Lung microvascular endothelial cell (primary cell): Measurements from ENCODE around the gene RNASEH2B. TPM values are rescaled to one million over a fixed set of nuclear protein-coding genes. Genes with fewer than 3 reads are reported as not detected.
A peak's percentile ranks its signal among the peaks of the same experiment; 100 is the strongest.

Source experiments
- DNase-seq, 2 donors: peaks; one replicate each; pipeline versions ENCODE4 v3.0.0 to v3.0.0-alpha.2; 2010; ENCODE audit warnings: low read depth in 2 of 2
- total RNA-seq: library from RNA; depleted of rRNA; stranded (reverse); fragments of >200 nt; gene quantifications from 2 replicates; pipeline ENCODE4 v1.2.1, GENCODE V29; 2014

RNASEH2B gene, protein sequence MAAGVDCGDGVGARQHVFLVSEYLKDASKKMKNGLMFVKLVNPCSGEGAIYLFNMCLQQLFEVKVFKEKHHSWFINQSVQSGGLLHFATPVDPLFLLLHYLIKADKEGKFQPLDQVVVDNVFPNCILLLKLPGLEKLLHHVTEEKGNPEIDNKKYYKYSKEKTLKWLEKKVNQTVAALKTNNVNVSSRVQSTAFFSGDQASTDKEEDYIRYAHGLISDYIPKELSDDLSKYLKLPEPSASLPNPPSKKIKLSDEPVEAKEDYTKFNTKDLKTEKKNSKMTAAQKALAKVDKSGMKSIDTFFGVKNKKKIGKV
- 15.7 and 19.2 TPM in 2 replicates for total RNA-seq

- DNase-seq = peak; percentile 55 to 56
Observed at GRCh38 chr13:50909605-50910484, at the start of gene RNASEH2B. TSS of gene RNASEH2B (plus strand) at chr13:50909791. CDS start at chr13:50910077, 286 bp downstream.

DNA sequence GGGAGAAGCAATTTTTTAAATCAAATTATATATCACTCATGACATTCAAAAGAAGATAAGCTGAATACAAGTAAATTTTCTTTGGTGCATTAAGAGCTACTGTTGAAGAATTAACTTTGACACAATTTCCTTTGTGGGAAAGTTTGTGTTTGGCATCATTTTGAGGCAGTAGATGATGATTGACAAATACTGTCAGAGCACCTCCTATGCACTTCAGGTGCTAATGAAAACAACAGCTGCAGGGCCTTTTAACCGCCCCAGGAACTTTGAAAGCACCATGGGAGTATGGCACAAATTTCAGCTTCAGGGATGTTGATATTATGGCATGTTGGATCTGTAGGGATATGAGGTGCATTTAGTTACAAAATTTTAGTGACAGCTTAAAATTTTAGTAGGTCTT is 45.1 kb upstream of the RNASEH2B start:
- no peak for DNase-seq

- no peak for DNase-seq
Observed at GRCh38 chr13:50866817-50867636, 42.6 kb upstream of the RNASEH2B start.

- no peak for DNase-seq
Observed at GRCh38 chr13:50867637-50867945, 42.0 kb upstream of the RNASEH2B start.

- no peak for DNase-seq
Observed at GRCh38 chr13:50871405-50871804, 38.2 kb upstream of the RNASEH2B start.

- no peak for DNase-seq
Observed at GRCh38 chr13:50873467-50873866, 36.1 kb upstream of the RNASEH2B start.

- no peak for DNase-seq
Observed at GRCh38 chr13:50873991-50874390, 35.6 kb upstream of the RNASEH2B start.

DNA sequence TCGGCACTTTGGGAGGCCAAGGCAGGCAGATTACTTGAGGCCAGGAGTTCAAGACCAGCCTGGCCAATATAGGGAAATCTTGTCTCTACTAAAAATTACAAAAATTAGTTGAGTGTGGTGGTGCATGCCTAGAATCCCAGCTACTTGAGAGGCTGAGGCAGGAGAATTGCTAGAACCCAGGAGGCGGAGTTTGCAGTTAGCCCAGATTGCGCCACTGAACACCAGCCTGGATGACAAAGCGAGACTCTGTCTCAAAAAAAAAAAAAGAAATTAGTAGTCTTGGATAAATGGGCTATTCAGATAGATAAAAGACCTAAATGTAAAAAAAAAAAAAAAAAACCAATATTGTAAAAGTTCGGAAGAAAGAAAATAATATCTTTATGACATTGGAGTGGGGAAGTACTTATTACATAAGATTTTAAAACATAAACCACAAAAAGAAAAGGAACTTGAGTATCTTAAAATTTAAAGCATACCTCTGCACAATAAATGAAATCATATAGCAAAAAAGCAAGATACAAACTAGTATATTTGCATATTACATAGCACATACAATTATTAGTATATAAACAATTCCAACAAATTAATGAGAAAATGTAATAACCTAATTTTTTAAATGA is 26.7 kb upstream of the RNASEH2B start:
- no peak for DNase-seq

DNA sequence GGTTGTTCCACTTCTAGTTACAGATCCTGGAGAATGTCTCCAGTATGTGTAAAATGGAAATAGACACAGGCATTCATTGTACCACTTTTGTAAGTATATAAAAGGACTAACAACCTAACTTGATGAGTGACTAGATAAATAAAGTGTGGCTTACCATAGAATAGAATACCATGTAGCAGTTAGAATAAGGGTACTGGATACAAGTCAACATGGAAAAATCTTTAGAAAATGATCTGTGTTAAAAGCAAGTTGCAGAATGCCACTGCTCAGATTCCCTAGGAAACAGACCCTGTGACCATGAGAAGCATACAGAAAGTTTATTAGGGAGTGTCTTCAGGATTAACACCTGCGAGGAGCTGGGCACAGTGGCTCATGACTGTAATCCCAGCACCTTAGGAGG is 25.9 kb upstream of the RNASEH2B start:
- no peak for DNase-seq

DNA sequence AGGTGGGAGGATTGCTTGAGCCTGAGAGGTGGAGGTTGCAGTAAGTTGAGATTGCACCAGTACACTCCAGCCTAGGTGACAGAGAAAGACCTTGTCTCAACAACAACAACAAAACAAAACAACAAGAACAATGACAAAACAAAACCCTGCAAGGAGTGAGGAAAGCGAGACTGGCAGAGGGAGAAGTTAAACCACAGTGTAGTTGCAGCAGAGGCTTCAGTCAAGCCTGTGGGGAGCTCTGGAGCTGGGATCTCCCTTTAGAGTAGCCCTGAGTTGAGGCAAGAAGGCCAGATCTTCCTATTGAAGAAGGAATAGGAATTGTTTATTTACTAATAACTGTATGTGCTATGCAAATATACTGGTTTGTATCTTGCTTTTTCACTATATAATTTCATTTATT is 25.3 kb upstream of the RNASEH2B start:
- DNase-seq = no peak

GRCh38 chr13:50887151-50887550 is 22.4 kb upstream of the RNASEH2B start:
- no peak for DNase-seq

DNA sequence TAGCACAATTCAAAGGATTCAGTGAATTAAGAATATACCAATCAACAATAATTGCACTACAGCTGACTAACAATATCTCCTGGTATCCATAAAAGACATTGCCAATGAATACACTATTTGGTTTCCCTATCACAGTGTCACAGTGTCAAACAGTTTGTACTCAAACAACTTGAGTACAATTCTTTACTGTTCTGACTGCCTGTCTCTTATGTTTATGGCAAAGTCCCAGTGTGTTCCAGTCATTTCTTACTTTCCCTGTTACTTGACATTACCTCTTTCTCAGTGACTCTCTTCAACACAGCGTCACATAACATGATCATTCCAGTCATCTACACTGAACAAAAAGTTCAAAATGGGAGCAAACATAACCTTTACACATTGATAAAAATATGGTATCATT is 21.2 kb upstream of the RNASEH2B start:
- no peak for DNase-seq

DNA sequence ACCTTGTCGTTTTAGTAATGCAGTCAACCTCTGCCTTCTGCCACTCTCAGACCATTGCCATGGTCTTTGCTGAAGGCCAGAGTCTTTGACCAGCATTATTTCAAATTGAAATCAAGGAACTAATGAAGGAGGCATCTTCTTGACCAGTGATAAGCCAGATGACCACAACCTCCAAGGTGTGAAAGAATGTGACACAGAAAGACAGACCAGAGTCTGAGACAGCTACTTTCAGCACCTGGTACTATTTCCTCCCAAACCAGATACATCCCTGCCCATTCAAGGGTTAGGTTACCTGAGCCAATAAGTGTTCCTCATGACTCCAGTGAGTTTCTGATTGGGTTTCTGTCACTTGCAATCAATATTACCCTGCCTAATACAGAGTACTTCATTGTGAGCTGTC is 20.3 kb upstream of the RNASEH2B start:
- no peak for DNase-seq

DNA sequence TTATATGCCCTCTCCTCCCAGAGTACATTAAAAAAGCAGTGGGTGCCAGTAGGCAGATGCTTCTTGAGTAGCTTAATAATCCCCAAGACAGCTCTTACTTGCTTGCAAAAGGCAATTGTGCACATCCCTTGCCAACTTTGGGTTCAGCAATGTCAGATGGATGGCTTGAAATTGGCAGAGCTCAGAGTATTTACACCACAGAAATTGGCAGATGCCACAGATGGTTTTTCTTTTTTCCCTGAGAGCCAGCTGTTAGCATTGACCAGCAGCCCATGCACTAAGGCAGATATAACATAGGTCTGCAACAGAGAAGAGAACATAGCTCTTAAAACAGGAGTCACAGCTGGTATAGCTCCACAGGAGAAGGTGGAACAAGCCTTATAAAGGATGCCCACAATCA is 18.4 kb upstream of the RNASEH2B start:
- no peak for DNase-seq

DNA sequence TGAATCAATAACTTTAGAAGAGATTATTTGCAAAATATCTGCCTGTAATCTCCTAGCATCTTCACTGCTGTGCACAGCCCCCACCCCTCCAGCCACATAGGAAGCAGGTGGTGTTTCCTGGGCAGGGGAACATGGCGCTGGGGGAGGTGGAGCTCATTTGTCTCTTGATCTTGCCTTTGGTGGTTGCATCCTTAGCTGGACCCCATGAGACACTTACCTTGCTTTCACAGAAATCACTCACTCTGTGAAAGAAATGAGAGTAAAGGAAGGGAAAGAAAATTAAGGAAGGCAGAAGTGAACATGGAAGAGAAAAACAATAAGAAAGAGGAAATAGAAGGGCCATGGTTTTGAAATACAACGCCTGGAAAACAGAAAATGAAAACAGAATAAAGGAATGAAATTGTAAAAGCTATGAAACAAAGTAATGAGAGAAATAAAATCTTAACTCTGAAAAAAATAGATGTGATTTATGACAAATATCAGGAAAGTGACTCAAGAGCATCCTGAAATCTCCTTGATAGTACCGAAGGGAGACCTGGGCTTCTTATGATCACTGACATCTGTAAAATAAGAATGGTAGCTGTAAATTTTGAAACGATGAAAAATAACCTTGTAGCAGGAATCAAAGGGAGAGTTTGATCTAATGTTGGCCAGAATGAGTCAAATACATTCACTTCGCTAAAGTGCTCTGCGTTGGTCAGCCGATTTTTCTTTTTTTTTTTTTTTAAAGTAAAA is 17.2 kb upstream of the RNASEH2B start:
- no peak for DNase-seq

DNA sequence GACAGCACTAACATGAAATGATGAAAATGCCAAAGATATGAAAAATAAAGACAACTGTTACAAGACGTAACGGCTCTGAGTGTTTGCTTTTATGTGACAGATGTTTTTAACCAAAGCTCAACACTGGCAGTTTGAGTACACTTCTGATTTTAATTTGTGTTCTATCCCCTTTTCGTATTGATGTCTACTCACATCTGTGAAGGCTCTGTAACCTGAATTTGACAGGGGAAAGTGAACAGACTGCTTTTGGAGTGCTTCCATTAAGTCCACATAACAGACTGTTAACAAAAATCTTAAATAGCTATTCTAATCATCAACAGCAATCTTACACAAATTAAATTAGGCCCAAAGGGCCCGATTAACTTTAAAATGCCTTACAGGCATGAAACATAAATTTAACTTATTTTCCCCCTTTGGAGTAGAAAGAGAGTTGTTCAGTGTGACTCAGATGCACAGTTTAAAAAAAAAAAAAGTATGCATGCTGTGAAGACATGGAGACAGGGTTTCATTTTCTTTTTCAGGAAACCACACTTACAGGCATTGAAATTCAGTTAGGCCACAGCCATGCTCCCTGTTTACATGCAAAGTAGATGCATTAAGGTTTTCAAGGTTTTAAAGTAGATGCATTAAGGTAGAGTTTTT is 16.3 kb upstream of the RNASEH2B start:
- no peak for DNase-seq

- no peak for DNase-seq
Observed at GRCh38 chr13:50894012-50894411, 15.6 kb upstream of the RNASEH2B start.

DNA sequence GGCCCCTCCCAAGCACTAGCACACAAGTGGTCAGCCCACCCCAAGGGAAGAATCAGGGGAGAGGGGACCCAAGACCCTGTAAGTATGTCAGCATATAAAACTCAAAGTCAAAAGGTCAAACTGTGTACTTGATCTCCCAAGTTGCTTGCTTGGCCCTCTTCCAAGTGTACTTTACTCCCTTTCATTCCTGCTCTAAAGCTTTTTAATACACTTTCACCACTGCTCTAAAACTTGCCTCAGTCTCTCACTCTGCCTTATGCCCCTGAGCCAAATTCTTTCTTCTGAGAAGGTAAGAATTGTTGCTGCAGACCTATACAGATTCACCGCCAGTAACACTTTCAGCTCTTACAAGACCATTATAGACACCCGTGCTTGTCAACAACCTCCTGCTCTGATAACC is 15.1 kb upstream of the RNASEH2B start:
- DNase-seq = no peak

- no peak for DNase-seq
Observed at GRCh38 chr13:50898338-50898737, 11.3 kb upstream of the RNASEH2B start.

GRCh38 chr13:50901701-50902100 is 7.9 kb upstream of the RNASEH2B start:
- no peak for DNase-seq

DNA sequence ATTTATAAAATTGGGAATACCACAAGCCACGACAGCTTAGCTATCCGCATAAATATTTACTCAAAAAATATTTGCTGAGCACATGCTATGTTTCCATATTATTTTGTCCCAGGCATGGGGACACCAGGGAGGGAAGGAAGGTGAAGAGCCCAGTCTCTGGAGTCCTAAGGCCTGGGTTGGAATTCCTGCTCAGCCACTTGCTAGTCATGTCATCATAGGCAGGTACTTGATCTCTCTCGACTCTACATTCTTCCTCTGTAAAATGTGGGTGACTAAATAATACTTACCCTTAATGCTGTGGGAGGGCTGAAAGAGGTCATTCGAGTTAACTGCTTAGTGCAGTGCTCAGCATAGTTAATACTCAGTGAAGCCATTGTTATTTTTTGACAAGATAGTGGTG is 4.3 kb upstream of the RNASEH2B start:
- no peak for DNase-seq
